D341Med (cell line): Measurements from ENCODE around the gene ACAA1.
A peak's percentile ranks its signal among the peaks of the same experiment; 100 is the strongest.
"Not testable (repeated sequence)": the region's sequence is repeated elsewhere in the genome, so short reads cannot be mapped to it uniquely, and the experiment has no call there.

Source experiments
- DNase-seq: peaks from one replicate; pipeline ENCODE4 v3.0.0; 2012; ENCODE audit warnings: low spot score

The ACAA1 gene

GRCh38 chr3:38101811-38102443 lies 35.0 kb downstream of the ACAA1 start:
- DNase-seq: no peak

GRCh38 chr3:38100498-38100897 lies 36.4 kb downstream of the ACAA1 start:
- DNase-seq: no peak

- DNase-seq: no peak
These were observed 37.4 kb downstream of the ACAA1 start for GRCh38 chr3:38099518-38099917.

- DNase-seq: no peak
These were observed 38.6 kb downstream of the ACAA1 start for GRCh38 chr3:38098376-38098723.

- DNase-seq: no peak
These were observed 39.2 kb downstream of the ACAA1 start for GRCh38 chr3:38097446-38098375.

- DNase-seq: no peak
These were observed 41.1 kb downstream of the ACAA1 start for GRCh38 chr3:38095669-38096483.

- no peak for DNase-seq
These were observed 41.9 kb downstream of the ACAA1 start for GRCh38 chr3:38094999-38095398.

- no peak for DNase-seq
These were observed 46.5 kb downstream of the ACAA1 start for GRCh38 chr3:38090453-38090852.

- no peak for DNase-seq
These were observed 47.8 kb downstream of the ACAA1 start for GRCh38 chr3:38089163-38089562.

GRCh38 chr3:38088126-38089078 lies 48.5 kb downstream of the ACAA1 start:
- no peak for DNase-seq

- not testable (repeated sequence) for DNase-seq
These were observed 49.6 kb downstream of the ACAA1 start for GRCh38 chr3:38087278-38087677.

GRCh38 chr3:38086496-38086895 lies 50.4 kb downstream of the ACAA1 start:
- DNase-seq: no peak

- DNase-seq: peak; percentile 23
These were observed 51.0 kb downstream of the ACAA1 start for GRCh38 chr3:38085943-38086324.

GRCh38 chr3:38085311-38085942 lies 51.5 kb downstream of the ACAA1 start:
- DNase-seq: peak; percentile 28

GRCh38 chr3:38084334-38085310 lies 52.3 kb downstream of the ACAA1 start:
- peak; percentile 47 for DNase-seq

- DNase-seq: no peak
These were observed 53.0 kb downstream of the ACAA1 start for GRCh38 chr3:38083871-38084333.

GRCh38 chr3:38083254-38083653 lies 53.7 kb downstream of the ACAA1 start:
- DNase-seq: not testable (repeated sequence)

- not testable (repeated sequence) for DNase-seq
These were observed 54.6 kb downstream of the ACAA1 start for GRCh38 chr3:38082296-38082695.

GRCh38 chr3:38077073-38077472 lies 59.9 kb downstream of the ACAA1 start:
- DNase-seq: not testable (repeated sequence)
